Measurements from ENCODE around the gene SNAI3.

- TF ChIP-seq CSDC2 (CRISPR knock-in tag; IDR thresholded peaks at IDR 0.05) (no peak), PATZ1 (CRISPR knock-in tag; IDR thresholded peaks at IDR 0.05; ENCODE audit: borderline replicate concordance) (no peak), SNAI2 (CRISPR knock-in tag; IDR thresholded peaks at IDR 0.05) (no peak), ESRRG (CRISPR knock-in tag; IDR thresholded peaks at IDR 0.05) (no peak), ARNTL (CRISPR knock-in tag; IDR thresholded peaks at IDR 0.05; ENCODE audit: borderline replicate concordance, low read depth) (no peak), BACH2 (CRISPR knock-in tag; IDR thresholded peaks at IDR 0.05; ENCODE audit: borderline replicate concordance) (no peak), ZNF8 (CRISPR knock-in tag; IDR thresholded peaks at IDR 0.05) (no peak), TSHZ2 (CRISPR knock-in tag; IDR thresholded peaks at IDR 0.05) (no peak), ZFP30 (CRISPR knock-in tag; IDR thresholded peaks at IDR 0.05) (no peak), ISL1 (CRISPR knock-in tag; IDR thresholded peaks at IDR 0.05) (no peak), ZC3H10 (CRISPR knock-in tag; IDR thresholded peaks at IDR 0.05) (no peak), PPARA (CRISPR knock-in tag; IDR thresholded peaks at IDR 0.05; ENCODE audit: borderline replicate concordance) (no peak), CSRNP3 (CRISPR knock-in tag; IDR thresholded peaks at IDR 0.05) (no peak)
Measured at GRCh38 chr16:88640498-88641247, 45.6 kb downstream of the SNAI3 start.
